Immature natural killer cell (primary cell): Measurements from ENCODE around the gene MBOAT7. TPM values are rescaled to one million over a fixed set of nuclear protein-coding genes. Genes with fewer than 3 reads are reported as not detected.
A peak's percentile ranks its signal among the peaks of the same experiment; 100 is the strongest.
"Not testable (repeated sequence)": the region's sequence is repeated elsewhere in the genome, so short reads cannot be mapped to it uniquely, and the experiment has no call there.

Source experiments
- DNase-seq, 3 donors: peaks; one replicate each; pipeline ENCODE4 v3.0.0; 2022; ENCODE audit warnings: mixed read lengths in 1 of 3
- H3K27ac Mint-ChIP-seq, 6 donors: one replicate each; pipeline ENCODE4 v1.8.0; 2020; ENCODE audit warnings: mixed read lengths in 6 of 6, mild to moderate bottlenecking in 5 of 6, inconsistent platforms in 4 of 6, moderate library complexity in 3 of 6
- H3K27me3 Mint-ChIP-seq, 3 donors: one replicate each; pipeline ENCODE4 v1.8.0; 2020 to 2021; ENCODE audit warnings: low read depth in 3 of 3, mild to moderate bottlenecking in 3 of 3, mixed read lengths in 3 of 3, moderate library complexity in 3 of 3, inconsistent platforms in 1 of 3
- H3K36me3 Mint-ChIP-seq, 3 donors: one replicate each; pipeline ENCODE4 v1.8.0; 2020; ENCODE audit warnings: mixed read lengths in 3 of 3, inconsistent platforms in 2 of 3, mild to moderate bottlenecking in 2 of 3
- H3K4me1 Mint-ChIP-seq, 2 donors: one replicate each; pipeline ENCODE4 v1.8.0; 2020; ENCODE audit warnings: inconsistent platforms in 2 of 2, mild to moderate bottlenecking in 2 of 2, mixed read lengths in 2 of 2, moderate library complexity in 1 of 2
- H3K4me3 Mint-ChIP-seq, 5 donors: one replicate each; pipeline ENCODE4 v1.8.0; 2020; ENCODE audit warnings: mild to moderate bottlenecking in 5 of 5, mixed read lengths in 5 of 5, inconsistent platforms in 3 of 5, moderate library complexity in 3 of 5
- H3K9me3 Mint-ChIP-seq, 6 donors: one replicate each; pipeline ENCODE4 v1.8.0; 2020; ENCODE audit warnings: mild to moderate bottlenecking in 6 of 6, mixed read lengths in 6 of 6, inconsistent platforms in 4 of 6, moderate library complexity in 3 of 6
- polyA plus RNA-seq, 3 donors: library from polyadenylated mRNA; unstranded; fragments of 300-500 nt; fragmentation: Illumina TruSeq; gene quantifications; one replicate each; pipeline ENCODE4 v1.2.3, GENCODE V29; 2021

Gene MBOAT7
- polyA plus RNA-seq, 3 donors from 2014 or later, result 8.8 to 17.8 (median 15.7) TPM

DNA sequence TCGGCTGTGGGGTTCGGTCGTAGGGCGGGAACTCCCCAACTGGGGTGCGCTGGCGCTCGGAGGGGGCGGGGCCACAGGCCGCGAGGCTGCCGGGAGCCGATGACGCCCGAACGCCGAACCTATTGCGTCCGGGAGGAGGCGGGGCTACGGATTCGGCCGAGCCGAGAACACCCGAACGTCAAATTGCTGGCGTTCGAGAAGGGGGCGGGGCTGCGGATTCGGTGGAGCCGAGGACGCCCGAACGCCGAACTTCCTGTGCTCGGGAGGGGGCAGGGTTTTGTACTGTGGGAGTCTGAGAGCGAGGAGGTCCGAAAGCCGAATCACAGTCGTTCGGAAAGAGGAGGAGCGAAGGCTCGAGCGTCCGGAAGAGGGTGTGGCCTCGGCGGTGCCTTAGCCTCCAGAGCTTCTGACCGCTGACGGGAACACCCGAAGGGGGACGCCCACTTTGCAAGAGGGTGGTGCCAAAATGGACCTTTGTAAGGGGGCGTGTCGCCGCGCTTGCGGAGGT lies 1.2 kb upstream of the MBOAT7 start:
- Mint-ChIP-seq H3K27me3 (peaks cover 15 to 18% (median 15%) of the 10 kb centered on the region in 3 donors), H3K9me3 (no peaks in the 10 kb centered on the region), H3K4me1 (peaks cover 39 to 43% of the 10 kb centered on the region in 2 donors), H3K4me3 (peak overlapping the region; percentile 93 to 100 (median 94)), H3K36me3 (peaks cover 2 to 8% (median 3%) of the 10 kb centered on the region in 3 donors), H3K27ac (peak overlapping the region; percentile 98 to 100 (median 99))
- peak; percentile 100 for DNase-seq

DNA sequence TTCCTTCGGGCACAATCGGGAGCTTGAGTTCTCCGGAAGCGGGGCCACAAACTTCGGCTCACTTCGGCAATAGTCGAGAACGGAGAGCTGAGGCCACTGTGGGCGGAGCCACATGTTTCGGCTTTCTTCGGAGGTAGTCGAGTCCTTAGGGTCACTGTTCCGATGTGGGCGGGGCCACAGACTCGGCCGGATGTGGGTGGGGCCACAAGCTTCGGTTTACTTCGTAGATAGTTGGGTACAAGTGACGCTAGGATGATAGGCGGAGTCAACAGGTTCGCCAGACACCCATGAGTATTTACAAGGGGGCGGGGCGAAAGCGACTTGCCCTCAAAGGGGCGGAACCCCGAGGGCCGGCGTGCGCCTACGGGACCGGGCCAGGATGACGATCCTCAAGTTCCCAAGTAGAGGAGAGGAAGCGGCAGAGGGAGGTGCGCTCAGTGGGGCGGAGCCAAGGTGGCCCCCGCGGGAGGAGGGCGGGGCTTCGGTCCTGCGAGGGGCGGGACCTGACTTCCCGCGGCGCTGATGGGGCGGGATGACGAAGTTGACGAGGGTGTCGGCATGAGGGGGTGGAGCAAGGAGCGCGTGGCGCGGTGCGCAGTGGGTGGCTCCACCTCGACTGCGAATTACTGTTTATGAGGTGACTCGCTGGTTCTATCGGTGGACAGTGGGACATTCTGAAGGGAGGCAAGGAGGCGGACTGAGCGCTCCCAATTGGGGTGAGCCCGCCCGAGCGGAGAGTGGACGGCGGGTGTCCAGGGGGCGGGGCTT lies 539 bp upstream of the MBOAT7 start:
- Mint-ChIP-seq H3K27ac (peak overlapping the region; percentile 98 to 100 (median 99)), H3K4me1 (peaks cover 39 to 43% of the 10 kb centered on the region in 2 donors), H3K9me3 (no peaks in the 10 kb centered on the region), H3K4me3 (peak overlapping the region; percentile 93 to 100 (median 94)), H3K36me3 (peaks cover 0 to 7% (median 2%) of the 10 kb centered on the region in 3 donors), H3K27me3 (peaks cover 15 to 18% (median 15%) of the 10 kb centered on the region in 3 donors)
- DNase-seq, result peak; percentile 100

DNA sequence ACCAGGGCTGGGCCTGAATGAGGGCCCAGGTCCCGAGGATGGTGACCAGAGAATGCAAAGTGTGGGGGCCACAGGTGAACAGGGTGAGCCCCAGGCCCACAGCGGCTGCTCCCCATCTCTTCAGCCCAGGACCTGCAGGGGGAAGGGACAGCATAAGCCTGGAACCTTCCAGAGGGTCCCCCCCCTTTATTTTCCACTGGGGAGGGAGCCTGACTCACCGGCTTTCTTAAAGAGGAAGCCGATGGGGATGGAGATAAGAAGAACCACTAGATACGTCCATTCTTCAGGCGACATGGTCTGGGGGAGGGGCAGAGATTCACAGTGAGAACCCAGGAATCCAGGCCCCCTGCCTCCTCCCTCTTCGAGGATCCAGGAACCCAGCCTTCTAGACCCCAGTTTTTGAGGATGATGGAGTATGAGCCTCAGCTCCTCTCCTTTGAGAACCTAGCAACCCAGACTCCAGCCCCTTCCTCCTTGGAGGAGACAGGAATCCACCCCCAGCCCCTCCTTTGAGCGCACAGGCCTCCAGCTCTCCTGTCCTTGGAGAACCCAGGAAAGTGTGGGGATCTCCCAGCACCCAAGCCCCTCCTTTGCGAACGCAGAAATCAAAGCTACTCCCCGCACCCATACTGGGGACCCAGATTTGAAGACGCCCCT lies 1.0 kb downstream of the MBOAT7 start:
- peaks cover 38 to 42% of the 10 kb centered on the region in 2 donors for H3K4me1 Mint-ChIP-seq
- no peaks in the 10 kb centered on the region for H3K9me3 Mint-ChIP-seq
- peak in 1 of 3 donors; percentile 13 for DNase-seq

DNA sequence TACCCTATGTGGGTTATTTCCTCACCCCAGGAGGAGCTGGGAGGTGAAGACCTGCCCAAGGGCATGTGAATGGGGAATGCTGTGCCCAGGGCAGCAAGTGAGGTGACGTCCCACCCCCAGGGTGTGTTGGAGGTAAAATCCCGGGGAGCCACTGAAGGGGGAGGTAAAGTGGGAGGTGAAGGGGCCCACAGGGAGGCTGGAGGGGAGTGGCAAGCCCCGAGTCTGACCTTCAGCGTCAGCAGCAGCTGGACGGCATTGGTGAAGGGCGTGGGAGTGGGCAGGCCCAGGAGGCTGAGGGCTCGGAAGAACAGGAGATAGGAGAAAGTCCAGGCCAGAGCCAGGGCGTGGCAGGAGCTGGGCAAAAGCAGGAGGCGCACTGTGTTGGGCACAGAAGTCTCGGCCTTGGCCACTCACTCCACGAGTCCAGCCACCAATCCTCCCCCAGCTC lies 2.4 kb downstream of the MBOAT7 start:
- Mint-ChIP-seq H3K4me3 (peak overlapping the region; percentile 36 to 80 (median 64)), H3K27me3 (peaks cover 15 to 16% (median 15%) of the 10 kb centered on the region in 3 donors), H3K9me3 (no peaks in the 10 kb centered on the region), H3K36me3 (peaks cover 0 to 11% (median 3%) of the 10 kb centered on the region in 3 donors), H3K27ac (peak overlapping the region in 5 of 6 donors; percentile 47 to 87 (median 71)), H3K4me1 (peaks cover 25 to 28% of the 10 kb centered on the region in 2 donors)
- DNase-seq, result no peak

More for the DNA sequence above, 1.0 kb downstream of the MBOAT7 start:
- Mint-ChIP-seq H3K36me3 (peaks cover 0 to 11% (median 3%) of the 10 kb centered on the region in 3 donors), H3K27ac (peak overlapping the region; percentile 80 to 91 (median 84)), H3K4me3 (peak overlapping the region; percentile 70 to 98 (median 80)), H3K27me3 (peaks cover 15 to 18% (median 15%) of the 10 kb centered on the region in 3 donors)

DNA sequence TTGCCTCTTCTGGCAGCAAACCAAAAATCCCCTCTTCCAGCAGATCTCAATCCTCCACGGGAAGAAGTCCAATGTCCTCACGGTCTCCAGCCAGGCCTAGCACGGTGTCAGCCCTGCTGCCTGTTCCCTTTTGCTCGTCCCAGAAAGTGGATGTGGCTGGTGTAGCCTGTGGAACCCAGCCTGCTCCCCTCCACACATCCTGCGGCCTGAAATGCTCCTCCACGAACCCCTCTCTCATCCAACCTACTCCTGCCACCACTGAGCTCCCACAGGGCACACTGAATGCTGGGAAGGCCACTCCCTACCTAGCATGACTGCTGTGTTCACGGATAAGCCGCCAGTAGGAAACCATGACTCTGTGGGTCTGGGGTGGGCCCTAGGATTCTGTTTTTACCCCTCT lies 3.0 kb downstream of the MBOAT7 start:
- no peak for DNase-seq
- Mint-ChIP-seq H3K4me1 (peaks cover 19 to 22% of the 10 kb centered on the region in 2 donors), H3K36me3 (peaks cover 0 to 11% (median 3%) of the 10 kb centered on the region in 3 donors), H3K9me3 (no peaks in the 10 kb centered on the region), H3K27ac (peak overlapping the region in 1 of 6 donors; percentile 34), H3K27me3 (peaks cover 15 to 16% (median 15%) of the 10 kb centered on the region in 3 donors), H3K4me3 (no peak overlapping the region)

DNA sequence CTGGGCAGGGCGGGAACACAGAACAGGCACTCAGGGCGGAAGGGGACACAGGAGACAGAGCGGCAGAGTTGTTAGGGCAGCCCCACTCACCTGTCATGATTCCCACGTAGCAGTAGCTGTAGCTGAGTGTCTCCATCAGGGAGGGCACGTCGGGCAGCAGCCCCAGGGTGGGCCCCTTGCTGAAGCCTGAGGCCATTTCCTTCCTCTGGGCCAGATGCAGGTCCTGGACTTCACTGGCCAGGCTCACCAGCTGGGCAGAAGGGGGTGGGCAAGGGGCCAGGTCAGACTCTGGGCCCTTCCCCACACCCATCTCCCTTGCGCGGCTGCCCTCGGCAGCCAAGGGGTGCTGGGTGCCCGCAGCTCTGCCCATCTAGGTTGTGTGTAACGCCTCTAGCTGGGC lies 5.9 kb downstream of the MBOAT7 start:
- H3K4me1 Mint-ChIP-seq, result peaks cover 10 to 11% of the 10 kb centered on the region in 2 donors
- H3K9me3 Mint-ChIP-seq, result no peaks in the 10 kb centered on the region
- no peak overlapping the region for H3K4me3 Mint-ChIP-seq
- no peak overlapping the region for H3K27ac Mint-ChIP-seq
- no peak for DNase-seq
- peaks cover 0 to 11% (median 3%) of the 10 kb centered on the region in 3 donors for H3K36me3 Mint-ChIP-seq
- H3K27me3 Mint-ChIP-seq, result peaks cover 0 to 2% (median 0%) of the 10 kb centered on the region in 3 donors

DNA sequence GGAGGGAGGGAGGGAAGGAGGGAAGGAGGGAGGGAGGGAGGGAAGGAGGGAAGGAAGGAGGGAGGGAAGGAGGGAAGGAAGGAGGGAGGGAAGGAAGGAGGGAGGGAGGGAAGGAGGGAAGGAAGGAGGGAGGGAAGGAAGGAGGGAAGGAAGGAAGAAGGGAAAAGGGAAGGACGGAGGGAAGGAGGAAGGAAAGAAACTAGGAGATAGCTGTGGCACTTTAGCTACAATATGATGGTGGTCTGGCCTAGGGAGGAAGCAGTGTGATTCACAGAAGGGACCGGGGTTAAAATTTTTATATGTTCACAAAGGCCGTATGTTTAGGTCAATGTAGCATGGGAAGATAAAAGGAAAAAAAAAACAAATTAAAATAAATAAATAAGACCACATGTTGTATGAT lies 7.5 kb downstream of the MBOAT7 start:
- H3K4me3 Mint-ChIP-seq, result not testable (repeated sequence)

DNA sequence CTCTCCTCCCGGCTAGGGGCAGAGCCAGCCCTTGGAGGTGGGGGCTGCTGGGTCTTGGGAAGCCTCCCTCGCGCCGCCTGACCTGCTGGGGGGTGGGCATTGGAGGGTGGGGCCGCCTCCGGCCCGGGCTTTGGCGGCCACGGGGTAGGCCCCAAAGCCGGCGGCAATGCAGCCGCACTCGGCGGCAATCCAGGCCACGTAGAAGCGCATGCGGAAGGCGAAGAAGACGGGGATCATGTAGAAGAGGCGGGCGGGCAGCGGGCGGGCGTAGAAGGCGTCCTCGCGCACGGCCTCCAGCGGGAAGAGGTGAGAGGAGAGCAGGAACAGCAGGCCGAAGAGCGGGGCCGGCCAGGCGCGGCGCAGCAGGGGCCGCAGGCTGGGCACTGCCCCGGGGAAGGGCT lies 8.7 kb downstream of the MBOAT7 start:
- H3K4me1 Mint-ChIP-seq, result no peaks in the 10 kb centered on the region

More for the DNA sequence above, 7.5 kb downstream of the MBOAT7 start:
- not testable (repeated sequence) for DNase-seq, H3K27ac Mint-ChIP-seq, H3K9me3 Mint-ChIP-seq, H3K27me3 Mint-ChIP-seq, H3K4me1 Mint-ChIP-seq
- H3K36me3 Mint-ChIP-seq, result peaks cover 3 to 15% (median 6%) of the 10 kb centered on the region in 3 donors

DNA sequence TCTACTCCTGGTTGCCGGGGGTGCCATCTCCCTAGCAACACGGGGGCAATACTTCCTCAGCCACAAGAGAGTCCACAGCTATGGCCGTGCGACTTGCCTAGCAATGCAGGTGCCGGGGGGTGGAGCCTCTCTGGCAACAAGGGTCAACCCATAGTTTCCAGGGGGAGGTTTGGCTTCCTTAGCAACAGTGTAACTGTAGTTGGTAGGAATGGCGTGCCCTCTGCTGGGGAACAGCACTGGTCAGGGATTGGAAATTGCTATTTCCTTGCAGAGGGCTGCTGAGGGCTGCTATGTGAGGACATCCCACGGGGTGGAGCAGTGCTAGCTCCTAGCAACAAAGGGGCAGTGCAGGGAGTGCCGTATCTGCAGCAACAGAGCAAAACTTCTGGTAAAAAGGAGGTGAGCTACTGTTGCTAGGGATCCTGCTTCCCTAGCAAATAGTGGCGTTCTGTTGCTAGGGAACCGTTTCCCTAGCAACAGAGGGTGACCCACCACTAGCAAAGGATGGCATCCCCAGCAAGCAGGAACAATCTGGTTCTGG lies 9.4 kb downstream of the MBOAT7 start:
- Mint-ChIP-seq H3K4me3 (no peak overlapping the region), H3K9me3 (no peaks in the 10 kb centered on the region), H3K27me3 (peaks cover 0 to 1% (median 0%) of the 10 kb centered on the region in 3 donors), H3K27ac (no peak overlapping the region), H3K36me3 (peaks cover 3 to 8% (median 6%) of the 10 kb centered on the region in 3 donors), H3K4me1 (no peaks in the 10 kb centered on the region)
- no peak for DNase-seq

More for the DNA sequence above, 8.7 kb downstream of the MBOAT7 start:
- Mint-ChIP-seq H3K4me3 (no peak overlapping the region), H3K27ac (no peak overlapping the region), H3K36me3 (peaks cover 3 to 11% (median 6%) of the 10 kb centered on the region in 3 donors), H3K27me3 (peaks cover 0 to 1% (median 0%) of the 10 kb centered on the region in 3 donors), H3K9me3 (no peaks in the 10 kb centered on the region)
- no peak for DNase-seq

DNA sequence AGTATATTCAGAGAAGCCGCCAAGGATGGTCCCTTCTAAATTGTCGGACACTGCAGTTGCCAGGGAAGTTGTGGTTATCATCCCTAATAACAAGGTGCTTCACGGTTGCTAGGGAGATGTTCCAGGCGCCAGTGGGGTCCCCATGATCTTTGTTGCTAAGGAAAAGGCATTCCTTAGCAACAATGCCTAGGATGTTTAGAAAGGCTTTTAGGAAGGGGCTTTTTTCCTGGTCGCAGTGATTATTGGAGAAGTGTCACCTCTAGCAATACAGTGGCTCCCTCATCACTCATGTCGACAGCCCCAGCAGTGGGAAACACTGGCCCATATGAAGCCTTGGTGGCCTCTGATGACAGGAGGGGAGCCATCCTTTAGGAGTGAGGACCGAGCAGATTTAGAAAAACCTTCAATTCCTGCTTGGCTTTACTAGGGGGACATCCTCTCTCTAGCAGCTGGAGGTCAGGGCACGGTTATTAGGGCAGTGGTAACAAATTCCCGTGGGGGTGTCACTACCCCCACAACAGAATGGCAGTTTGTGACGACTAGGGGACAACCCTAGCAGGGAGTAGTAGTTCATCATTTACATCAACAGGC lies 10.0 kb downstream of the MBOAT7 start:
- Mint-ChIP-seq H3K4me1 (no peaks in the 10 kb centered on the region), H3K9me3 (no peaks in the 10 kb centered on the region), H3K27me3 (peaks cover 0 to 1% (median 0%) of the 10 kb centered on the region in 3 donors), H3K4me3 (no peak overlapping the region), H3K36me3 (peaks cover 3 to 8% (median 6%) of the 10 kb centered on the region in 3 donors), H3K27ac (no peak overlapping the region)
- no peak for DNase-seq

DNA sequence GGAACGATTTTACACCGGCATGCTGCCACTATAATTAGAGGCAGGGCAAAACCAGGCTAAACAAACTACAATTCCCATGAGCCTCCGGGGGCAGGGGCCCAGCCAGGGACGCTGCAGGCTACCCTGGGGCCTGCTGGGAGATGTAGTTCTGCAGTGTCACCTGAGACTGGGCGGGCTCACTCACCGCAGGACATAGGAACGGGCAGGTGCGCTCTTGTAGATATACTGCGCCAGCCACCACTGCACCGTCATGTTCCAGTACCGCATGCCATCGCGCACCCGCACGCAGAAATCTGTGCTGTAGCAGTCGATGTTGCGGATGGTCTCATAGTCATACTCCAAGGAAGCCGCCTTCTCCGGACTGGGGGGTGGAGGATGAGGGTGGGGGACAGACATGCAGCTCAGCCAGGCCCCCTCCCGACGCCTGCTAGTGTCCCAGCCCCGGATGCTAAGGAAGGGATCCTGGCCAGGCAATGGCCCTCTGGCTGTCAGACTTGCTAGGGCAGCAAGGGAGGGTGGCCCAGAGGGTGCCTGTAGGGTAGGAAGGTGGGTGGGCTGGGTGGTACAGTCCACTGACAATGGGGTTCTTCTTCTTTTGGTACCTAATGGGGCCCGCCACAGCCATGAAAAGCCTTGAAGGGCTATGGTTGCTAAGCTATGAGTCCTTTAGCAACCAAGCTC lies 10.7 kb downstream of the MBOAT7 start:
- H3K4me1 Mint-ChIP-seq, result no peaks in the 10 kb centered on the region
- DNase-seq, result peak in 1 of 3 donors; percentile 25
- H3K9me3 Mint-ChIP-seq, result no peaks in the 10 kb centered on the region
- peaks cover 3 to 5% (median 4%) of the 10 kb centered on the region in 3 donors for H3K36me3 Mint-ChIP-seq
- H3K27ac Mint-ChIP-seq, result no peak overlapping the region
- no peak overlapping the region for H3K4me3 Mint-ChIP-seq
- peaks cover 0 to 1% (median 0%) of the 10 kb centered on the region in 3 donors for H3K27me3 Mint-ChIP-seq

DNA sequence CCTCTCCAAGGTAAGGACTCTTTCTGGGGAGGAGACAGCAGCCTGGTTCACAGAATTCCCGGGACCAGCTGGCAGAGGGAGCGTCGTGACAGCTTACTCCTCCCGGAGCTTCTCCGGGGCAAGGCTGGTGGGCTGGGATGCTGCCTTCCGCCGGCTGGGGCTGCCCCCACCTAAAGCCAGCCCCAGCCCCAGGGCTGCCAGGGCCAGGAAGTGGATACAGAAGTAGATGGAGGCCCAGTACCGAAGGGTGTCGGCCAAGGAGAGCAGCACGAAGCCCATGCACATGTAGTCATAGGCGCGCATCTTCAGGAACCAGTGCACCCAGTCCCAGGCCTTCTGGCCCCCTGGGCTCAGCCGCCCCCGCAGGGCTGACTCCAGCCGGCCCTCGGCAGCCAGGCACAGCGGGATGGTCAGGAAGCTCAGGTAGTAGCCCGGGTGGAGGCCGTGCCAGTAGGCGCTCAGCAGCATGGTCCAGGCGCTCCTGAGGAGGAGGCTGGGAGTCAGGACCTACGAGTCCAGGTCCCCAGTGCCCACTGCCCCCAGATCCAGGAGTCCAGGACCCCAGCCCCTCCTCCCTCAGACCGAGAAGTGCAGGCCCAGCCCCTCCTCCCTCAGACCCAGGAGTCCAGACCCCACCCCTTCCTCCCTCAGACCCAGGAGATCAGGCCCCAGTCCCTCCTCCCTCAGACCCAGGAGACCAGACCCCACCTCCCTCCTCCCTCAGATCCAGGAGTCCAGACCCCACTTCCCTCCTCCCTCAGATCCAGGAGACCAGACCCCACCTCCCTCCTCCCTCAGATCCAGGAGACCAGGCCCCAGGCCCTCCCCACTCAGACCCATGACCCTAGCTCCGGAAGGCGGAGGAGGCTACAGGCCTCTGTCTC lies 15.2 kb downstream of the MBOAT7 start:
- Mint-ChIP-seq H3K9me3 (no peaks in the 10 kb centered on the region), H3K4me3 (no peak overlapping the region), H3K36me3 (peaks cover 3 to 4% (median 4%) of the 10 kb centered on the region in 3 donors), H3K27me3 (peaks cover 0 to 2% (median 1%) of the 10 kb centered on the region in 3 donors), H3K27ac (no peak overlapping the region), H3K4me1 (no peaks in the 10 kb centered on the region)
- no peak for DNase-seq
